ENCODE measurements around the gene TRIM17. TPM values are rescaled to one million over a fixed set of nuclear protein-coding genes. Genes with fewer than 3 reads are reported as not detected.

The TRIM17 gene
- total and polyA plus RNA-seq, 12 donors: 0.17 to 7.4 (median 0.96) TPM; not detected in 3

DNA sequence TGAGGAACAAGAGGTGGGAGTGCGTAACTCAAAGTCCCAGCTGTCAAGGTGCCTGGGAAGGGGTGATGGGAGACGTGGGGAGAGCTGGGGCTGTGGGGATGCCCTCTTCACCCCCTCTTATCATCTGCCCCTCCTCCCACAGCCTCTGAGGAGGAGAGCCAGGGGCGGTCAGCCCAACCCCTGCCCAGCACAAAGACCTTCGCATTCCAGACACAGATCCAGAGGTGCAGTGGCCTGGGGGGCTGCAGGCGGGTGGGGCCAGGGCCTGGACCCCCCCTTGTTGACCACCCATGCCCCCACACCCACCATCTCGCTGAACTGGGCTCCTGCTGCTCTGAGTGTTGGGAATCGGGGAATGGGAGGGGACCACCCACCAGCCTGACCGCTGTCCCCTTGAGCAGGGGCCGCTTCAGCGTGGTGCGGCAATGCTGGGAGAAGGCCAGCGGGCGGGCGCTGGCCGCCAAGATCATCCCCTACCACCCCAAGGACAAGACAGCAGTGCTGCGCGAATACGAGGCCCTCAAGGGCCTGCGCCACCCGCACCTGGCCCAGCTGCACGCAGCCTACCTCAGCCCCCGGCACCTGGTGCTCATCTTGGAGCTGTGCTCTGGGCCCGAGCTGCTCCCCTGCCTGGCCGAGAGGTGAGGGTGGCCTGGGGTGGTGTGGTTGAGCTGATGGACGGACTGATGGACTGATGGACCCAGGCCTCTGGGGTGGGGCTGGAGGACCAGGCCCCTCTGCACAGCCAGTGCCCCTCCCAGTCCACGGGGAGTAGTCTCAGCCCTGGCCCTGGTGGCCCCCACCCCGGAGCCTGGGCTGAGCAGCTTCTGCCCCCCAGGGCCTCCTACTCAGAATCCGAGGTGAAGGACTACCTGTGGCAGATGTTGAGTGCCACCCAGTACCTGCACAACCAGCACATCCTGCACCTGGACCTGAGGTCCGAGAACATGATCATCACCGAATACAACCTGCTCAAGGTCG lies 39.7 kb downstream of the TRIM17 start:
- WGBS, 4 donors: 80 to 93% (median 91%) methylated on average over 2 to 31 of the region's 31 CpGs
- Histone ChIP-seq H3K27me3 (no peaks in the 10 kb centered on the region), H3K4me3 (no peak overlapping the region), H3K27ac (peak overlapping the region in 4 of 5 donors; percentile 71 to 99 (median 96)), H3K9me3 (replicated peaks in 1 of 3) (no peaks in the 10 kb centered on the region), H3K36me3 (replicated peaks in 1 of 2) (no peaks in the 10 kb centered on the region), H3K4me1 (replicated peaks in 1 of 2) (peaks cover 19 to 25% of the 10 kb centered on the region in 2 donors)
- intact Hi-C loops (cut with DNase I): no loop called here
- peak in 3 of 7 donors; percentile 25 to 28 (median 27) for DNase-seq
- TF ChIP-seq POLR2A (IDR thresholded peaks at IDR 0.05): no peak
- TF ChIP-seq, protein P1, sequence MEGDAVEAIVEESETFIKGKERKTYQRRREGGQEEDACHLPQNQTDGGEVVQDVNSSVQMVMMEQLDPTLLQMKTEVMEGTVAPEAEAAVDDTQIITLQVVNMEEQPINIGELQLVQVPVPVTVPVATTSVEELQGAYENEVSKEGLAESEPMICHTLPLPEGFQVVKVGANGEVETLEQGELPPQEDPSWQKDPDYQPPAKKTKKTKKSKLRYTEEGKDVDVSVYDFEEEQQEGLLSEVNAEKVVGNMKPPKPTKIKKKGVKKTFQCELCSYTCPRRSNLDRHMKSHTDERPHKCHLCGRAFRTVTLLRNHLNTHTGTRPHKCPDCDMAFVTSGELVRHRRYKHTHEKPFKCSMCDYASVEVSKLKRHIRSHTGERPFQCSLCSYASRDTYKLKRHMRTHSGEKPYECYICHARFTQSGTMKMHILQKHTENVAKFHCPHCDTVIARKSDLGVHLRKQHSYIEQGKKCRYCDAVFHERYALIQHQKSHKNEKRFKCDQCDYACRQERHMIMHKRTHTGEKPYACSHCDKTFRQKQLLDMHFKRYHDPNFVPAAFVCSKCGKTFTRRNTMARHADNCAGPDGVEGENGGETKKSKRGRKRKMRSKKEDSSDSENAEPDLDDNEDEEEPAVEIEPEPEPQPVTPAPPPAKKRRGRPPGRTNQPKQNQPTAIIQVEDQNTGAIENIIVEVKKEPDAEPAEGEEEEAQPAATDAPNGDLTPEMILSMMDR (IDR thresholded peaks at IDR 0.05): no peak

DNA sequence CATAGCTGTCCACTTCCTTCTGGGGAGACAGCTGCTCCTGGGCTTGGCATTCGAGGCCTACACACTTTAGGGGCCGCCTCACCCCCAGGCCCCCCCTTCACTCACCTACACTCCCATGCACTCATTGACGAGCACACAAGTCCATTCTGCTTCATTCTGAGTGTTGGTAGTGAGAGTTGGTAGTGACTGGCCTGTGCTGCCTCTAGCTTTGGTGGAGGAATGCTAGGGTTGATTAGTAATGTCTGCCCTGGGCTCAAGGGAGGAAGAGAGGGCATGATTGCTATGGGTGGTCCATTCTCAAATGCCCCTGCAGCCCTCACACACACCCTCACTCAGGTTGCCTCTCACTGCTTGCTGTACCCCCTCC lies 40.4 kb downstream of the TRIM17 start:
- no peaks in the 10 kb centered on the region for H3K27me3 ChIP-seq
- no peak for TF ChIP-seq POLR2A (IDR thresholded peaks at IDR 0.05)
- TF ChIP-seq, protein P1 (IDR thresholded peaks at IDR 0.05): no peak
- peak overlapping the region in 4 of 5 donors; percentile 89 to 99 (median 96) for H3K27ac ChIP-seq
- intact Hi-C loops (cut with DNase I): no loop called here
- H3K4me3 ChIP-seq: no peak overlapping the region
- peaks cover 19 to 25% of the 10 kb centered on the region in 2 donors for H3K4me1 ChIP-seq (replicated peaks in 1 of 2)
- no peaks in the 10 kb centered on the region for H3K9me3 ChIP-seq (replicated peaks in 1 of 3)
- DNase-seq: peak in 2 of 7 donors; percentile 9 to 25
- 88 to 96% (median 90%) methylated on average over 3 of the region's 3 CpGs for WGBS, 4 donors
- H3K36me3 ChIP-seq (replicated peaks in 1 of 2): no peaks in the 10 kb centered on the region

DNA sequence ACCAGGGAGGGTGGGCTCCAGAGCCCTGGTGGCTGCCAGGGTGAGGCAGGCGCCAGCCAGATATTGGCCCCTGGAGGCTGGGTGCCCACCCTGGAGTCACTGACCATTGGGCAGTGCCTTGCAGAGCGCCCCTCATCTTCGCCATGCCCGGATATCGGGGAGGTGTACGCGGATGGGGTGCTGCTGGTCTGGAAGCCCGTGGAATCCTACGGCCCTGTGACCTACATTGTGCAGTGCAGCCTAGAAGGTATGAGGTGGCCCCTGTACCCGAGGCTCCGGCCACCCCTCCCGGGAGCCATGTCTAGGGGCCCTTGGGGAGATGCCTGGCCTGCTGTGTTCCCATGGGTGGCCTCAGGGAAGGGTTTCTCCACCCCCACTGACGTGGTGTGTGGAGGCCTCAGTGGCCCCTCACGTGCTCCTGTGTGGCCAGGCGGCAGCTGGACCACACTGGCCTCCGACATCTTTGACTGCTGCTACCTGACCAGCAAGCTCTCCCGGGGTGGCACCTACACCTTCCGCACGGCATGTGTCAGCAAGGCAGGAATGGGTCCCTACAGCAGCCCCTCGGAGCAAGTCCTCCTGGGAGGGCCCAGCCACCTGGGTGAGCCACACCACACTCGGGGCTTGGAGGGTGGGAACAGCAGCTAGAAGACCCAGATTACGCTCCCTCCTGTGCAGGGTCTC lies 40.9 kb downstream of the TRIM17 start:
- 91 to 100% (median 95%) methylated on average over 8 to 22 of the region's 22 CpGs for WGBS, 4 donors
- H3K9me3 ChIP-seq (replicated peaks in 1 of 3): no peaks in the 10 kb centered on the region
- peak in 3 of 7 donors; percentile 17 to 37 (median 34) for DNase-seq
- peak overlapping the region; percentile 82 to 99 (median 94) for H3K27ac ChIP-seq
- TF ChIP-seq, protein P1 (IDR thresholded peaks at IDR 0.05): no peak
- no peak for TF ChIP-seq POLR2A (IDR thresholded peaks at IDR 0.05)
- H3K27me3 ChIP-seq: no peaks in the 10 kb centered on the region
- peaks cover 19 to 25% of the 10 kb centered on the region in 2 donors for H3K4me1 ChIP-seq (replicated peaks in 1 of 2)
- no peaks in the 10 kb centered on the region for H3K36me3 ChIP-seq (replicated peaks in 1 of 2)
- no peak overlapping the region for H3K4me3 ChIP-seq
- intact Hi-C loops (cut with DNase I): no loop called here

Measured in adrenal gland (tissue), 12 donors.